GM18508 (cell line): ENCODE data around the gene HSF5.

Experiments
- ATAC-seq: cut with Tn5 transposase; IDR thresholded peaks from one replicate; pipeline ENCODE4 v1.9.1; 2021; ENCODE audit warnings: moderate number of reproducible peaks; ENCODE audit not compliant: insufficient read depth, unreplicated experiment

HSF5 gene

DNA sequence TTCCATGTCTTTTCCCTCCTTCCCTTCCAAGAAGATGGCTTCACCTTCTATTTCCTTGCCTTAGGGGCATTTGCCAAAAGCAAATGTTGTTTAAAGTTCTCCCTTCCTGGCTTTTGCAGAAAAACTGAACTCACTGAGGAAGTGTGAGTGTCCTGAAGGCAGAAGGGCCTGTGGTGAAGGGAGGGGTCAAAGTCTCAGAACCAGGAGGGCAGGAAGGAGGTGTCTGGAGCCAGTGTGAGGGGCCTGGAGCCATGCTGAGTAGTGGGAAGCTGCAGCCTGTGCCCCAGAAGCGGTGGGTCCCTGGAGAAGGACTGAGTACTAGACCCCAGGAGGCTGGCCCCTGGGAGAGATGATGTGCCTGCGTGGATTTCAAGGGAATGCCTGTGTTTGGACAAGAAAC is 112.4 kb downstream of the HSF5 start:
- ATAC-seq = no peak

DNA sequence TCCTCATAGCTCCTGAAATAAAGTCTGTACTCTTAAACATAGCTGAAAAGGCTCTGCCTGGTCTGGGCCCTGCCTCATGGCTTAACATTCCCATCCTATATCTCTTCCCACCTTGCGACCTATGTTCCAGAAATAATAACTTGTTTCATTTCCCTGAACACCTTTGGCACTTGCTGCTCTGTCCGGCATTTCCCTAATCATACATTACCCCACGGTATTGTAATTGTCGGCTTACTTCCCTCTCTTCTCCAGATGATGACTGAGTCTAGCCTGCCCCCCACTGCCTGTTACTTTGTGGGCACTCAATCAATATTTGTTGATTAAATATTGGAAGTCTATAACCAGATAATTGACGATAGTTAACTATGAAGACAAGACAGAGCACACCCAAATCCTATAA is 113.0 kb downstream of the HSF5 start:
- ATAC-seq = no peak

DNA sequence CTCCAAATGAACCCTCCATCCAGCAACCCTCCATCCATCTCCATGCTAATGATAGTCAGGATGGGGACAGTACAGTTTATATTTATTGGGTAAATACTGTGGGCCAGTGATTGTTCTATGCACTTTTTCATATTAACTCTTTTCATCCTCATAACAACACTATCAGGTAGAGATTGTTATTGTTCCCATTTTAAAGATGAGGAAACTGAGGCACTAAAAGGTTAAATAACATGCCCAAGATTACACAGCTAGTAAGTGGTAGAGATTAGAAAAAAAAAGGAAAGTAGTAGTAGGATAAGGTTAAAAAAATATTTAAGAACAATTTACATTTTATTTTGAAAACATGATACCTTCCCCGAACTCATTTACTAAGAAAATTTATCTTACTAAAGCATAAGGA is 114.3 kb downstream of the HSF5 start:
- ATAC-seq = no peak

DNA sequence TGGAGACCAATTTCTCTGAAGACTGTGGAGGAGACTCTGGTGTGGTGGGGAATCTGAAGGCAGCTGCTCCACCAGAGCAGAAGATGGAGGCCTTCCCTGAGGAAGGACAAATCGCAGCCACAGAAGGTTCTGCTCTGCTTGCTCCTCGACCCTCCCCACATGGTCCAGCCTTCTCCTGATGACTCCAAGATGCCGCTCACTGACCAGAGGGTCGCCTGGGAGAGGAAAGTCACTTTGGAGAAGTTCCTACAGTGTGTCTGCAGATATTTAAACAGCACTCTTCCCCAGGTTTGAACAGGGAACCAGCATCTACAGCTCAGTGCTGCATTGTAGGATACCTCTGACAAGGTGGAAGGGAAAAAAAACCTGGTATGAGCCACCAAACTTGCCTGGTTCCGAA is 115.2 kb downstream of the HSF5 start:
- no peak for ATAC-seq

DNA sequence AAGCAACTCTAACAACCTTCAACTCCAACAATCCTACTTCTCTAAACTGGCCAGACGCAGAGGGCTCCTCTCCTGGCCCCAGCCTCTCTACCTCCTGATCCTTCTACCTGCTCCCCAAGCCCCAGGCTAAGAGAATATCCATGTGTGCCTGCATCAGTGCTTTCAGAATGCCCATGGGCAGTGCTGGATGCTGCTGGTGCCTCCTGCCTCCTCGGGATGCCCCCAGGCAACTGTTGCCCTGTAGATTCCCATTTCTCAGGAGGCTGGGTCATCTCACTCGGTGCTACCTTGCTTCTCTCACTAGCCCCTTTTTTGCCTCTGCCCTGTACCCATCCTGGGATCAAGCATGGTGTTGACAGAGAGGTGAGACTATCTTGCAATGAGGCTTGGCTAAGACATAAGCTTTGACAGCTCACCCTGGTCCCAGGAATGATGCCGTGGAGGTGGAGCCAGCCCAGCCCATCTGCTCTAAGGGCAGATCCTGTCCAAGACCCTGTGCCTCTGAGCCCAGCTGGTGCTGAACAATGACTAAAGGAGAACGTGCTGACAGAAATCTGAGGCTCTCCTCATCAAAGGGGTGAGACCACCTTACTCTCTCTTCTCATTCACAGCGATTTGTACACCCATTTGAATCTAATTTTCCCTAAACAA is 116.8 kb downstream of the HSF5 start:
- ATAC-seq = no peak

DNA sequence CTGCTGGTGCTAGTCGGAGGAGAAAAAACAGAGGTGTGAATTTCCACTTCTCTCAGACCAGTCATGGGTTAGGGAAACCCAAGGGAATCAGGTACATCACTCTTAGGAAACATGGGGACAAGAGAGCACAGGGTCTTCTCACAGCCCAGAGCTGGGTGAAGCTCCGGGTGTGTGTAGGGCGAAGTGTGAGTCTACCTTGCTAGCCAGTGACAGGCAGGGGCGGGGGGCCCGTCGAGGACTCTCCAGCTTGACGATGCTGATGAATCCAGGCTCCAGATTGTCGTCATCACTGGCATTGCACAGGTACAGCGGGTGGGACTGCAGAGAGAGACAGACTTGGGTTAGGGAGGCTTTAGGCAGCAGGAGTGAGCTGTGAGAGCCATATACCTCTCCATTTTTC is 117.5 kb downstream of the HSF5 start:
- no peak for ATAC-seq

DNA sequence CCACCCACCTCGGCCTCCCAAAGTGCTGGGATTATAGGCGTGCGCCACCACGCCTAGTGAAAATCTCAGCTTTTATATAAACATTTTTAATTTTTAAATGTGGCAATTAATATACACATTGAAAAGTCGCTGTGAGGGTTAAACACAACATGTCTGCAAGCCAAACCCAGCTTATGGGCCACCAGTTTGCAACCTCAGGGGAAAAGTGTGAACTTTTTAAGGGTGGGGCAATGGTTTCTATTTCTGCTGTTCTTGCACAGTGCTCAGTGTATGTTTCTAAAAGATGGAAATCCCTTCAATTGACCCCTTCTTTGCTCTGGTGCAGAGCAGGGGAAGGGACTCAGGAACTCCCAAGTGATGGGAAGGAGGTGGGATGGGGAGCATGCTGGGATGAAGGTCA is 117.9 kb downstream of the HSF5 start:
- no peak for ATAC-seq
